Measurements from ENCODE around the gene IPCEF1. TPM values are rescaled to one million over a fixed set of nuclear protein-coding genes. Genes with fewer than 3 reads are reported as not detected.
A peak's percentile ranks its signal among the peaks of the same experiment; 100 is the strongest.

Gene IPCEF1
- total RNA-seq, 2 donors from 2014 or later = 15.6 to 20.2 TPM

GRCh38 chr6:154230393-154230792 is 126.2 kb downstream of the IPCEF1 start:
- ATAC-seq (replicated peaks) = no peak
- Mint-ChIP-seq H3K27ac (peak overlapping the region; percentile 84), H3K27me3 (no peaks in the 10 kb centered on the region), H3K9me3 (no peaks in the 10 kb centered on the region), H3K4me1 (peaks cover 56% of the 10 kb centered on the region), H3K4me3 (peak overlapping the region; percentile 79), H3K36me3 (ENCODE audit: low read depth) (peaks cover 8% of the 10 kb centered on the region)

- no peaks in the 10 kb centered on the region for H3K27me3 Mint-ChIP-seq
- H3K36me3 Mint-ChIP-seq (ENCODE audit: low read depth) = peaks cover 8% of the 10 kb centered on the region
- peaks cover 53% of the 10 kb centered on the region for H3K4me1 Mint-ChIP-seq
- peak overlapping the region; percentile 84 for H3K27ac Mint-ChIP-seq
- H3K9me3 Mint-ChIP-seq = no peaks in the 10 kb centered on the region
- H3K4me3 Mint-ChIP-seq = peak overlapping the region; percentile 79
- peak; percentile 78 for ATAC-seq (replicated peaks)
These were observed 126.8 kb downstream of the IPCEF1 start for GRCh38 chr6:154229786-154230185.

GRCh38 chr6:154228521-154228905 is 128.1 kb downstream of the IPCEF1 start:
- ATAC-seq (replicated peaks) = no peak
- H3K4me1 Mint-ChIP-seq = peaks cover 48% of the 10 kb centered on the region
- no peaks in the 10 kb centered on the region for H3K27me3 Mint-ChIP-seq
- H3K27ac Mint-ChIP-seq = no peak overlapping the region
- H3K36me3 Mint-ChIP-seq (ENCODE audit: low read depth) = peaks cover 12% of the 10 kb centered on the region
- peak overlapping the region; percentile 35 for H3K4me3 Mint-ChIP-seq
- no peaks in the 10 kb centered on the region for H3K9me3 Mint-ChIP-seq

GRCh38 chr6:154227862-154228520 is 128.6 kb downstream of the IPCEF1 start:
- Mint-ChIP-seq H3K27ac (no peak overlapping the region), H3K4me1 (peaks cover 54% of the 10 kb centered on the region), H3K36me3 (ENCODE audit: low read depth) (peaks cover 15% of the 10 kb centered on the region), H3K9me3 (no peaks in the 10 kb centered on the region), H3K4me3 (peak overlapping the region; percentile 35), H3K27me3 (no peaks in the 10 kb centered on the region)
- no peak for ATAC-seq (replicated peaks)

GRCh38 chr6:154226461-154226860 is 130.1 kb downstream of the IPCEF1 start:
- no peaks in the 10 kb centered on the region for H3K27me3 Mint-ChIP-seq
- H3K27ac Mint-ChIP-seq = no peak overlapping the region
- peak overlapping the region; percentile 15 for H3K4me3 Mint-ChIP-seq
- H3K4me1 Mint-ChIP-seq = peaks cover 46% of the 10 kb centered on the region
- no peak for ATAC-seq (replicated peaks)
- peaks cover 30% of the 10 kb centered on the region for H3K36me3 Mint-ChIP-seq (ENCODE audit: low read depth)
- H3K9me3 Mint-ChIP-seq = no peaks in the 10 kb centered on the region

GRCh38 chr6:154223296-154223695 is 133.3 kb downstream of the IPCEF1 start:
- peaks cover 37% of the 10 kb centered on the region for H3K4me1 Mint-ChIP-seq
- peak; percentile 15 for ATAC-seq (replicated peaks)
- no peaks in the 10 kb centered on the region for H3K9me3 Mint-ChIP-seq
- no peak overlapping the region for H3K27ac Mint-ChIP-seq
- no peaks in the 10 kb centered on the region for H3K27me3 Mint-ChIP-seq
- H3K4me3 Mint-ChIP-seq = peak overlapping the region; percentile 61
- H3K36me3 Mint-ChIP-seq (ENCODE audit: low read depth) = peaks cover 51% of the 10 kb centered on the region

- H3K9me3 Mint-ChIP-seq = no peaks in the 10 kb centered on the region
- peaks cover 37% of the 10 kb centered on the region for H3K4me1 Mint-ChIP-seq
- H3K4me3 Mint-ChIP-seq = no peak overlapping the region
- H3K36me3 Mint-ChIP-seq (ENCODE audit: low read depth) = peaks cover 57% of the 10 kb centered on the region
- ATAC-seq (replicated peaks) = no peak
- no peak overlapping the region for H3K27ac Mint-ChIP-seq
- H3K27me3 Mint-ChIP-seq = no peaks in the 10 kb centered on the region
These were observed 133.9 kb downstream of the IPCEF1 start for GRCh38 chr6:154222716-154223115.

- Mint-ChIP-seq H3K9me3 (no peaks in the 10 kb centered on the region), H3K27me3 (no peaks in the 10 kb centered on the region), H3K4me3 (peak overlapping the region; percentile 56), H3K4me1 (peaks cover 25% of the 10 kb centered on the region), H3K27ac (no peak overlapping the region), H3K36me3 (ENCODE audit: low read depth) (peaks cover 68% of the 10 kb centered on the region)
- ATAC-seq (replicated peaks) = no peak
These were observed 137.4 kb downstream of the IPCEF1 start for GRCh38 chr6:154219250-154219649.

GRCh38 chr6:154218787-154219186 is 137.8 kb downstream of the IPCEF1 start:
- H3K27ac Mint-ChIP-seq = no peak overlapping the region
- peaks cover 69% of the 10 kb centered on the region for H3K36me3 Mint-ChIP-seq (ENCODE audit: low read depth)
- H3K4me1 Mint-ChIP-seq = peaks cover 21% of the 10 kb centered on the region

GRCh38 chr6:154218301-154218700 is 138.3 kb downstream of the IPCEF1 start:
- peak overlapping the region; percentile 21 for H3K27ac Mint-ChIP-seq
- peak; percentile 74 for ATAC-seq (replicated peaks)
- peak overlapping the region; percentile 56 for H3K4me3 Mint-ChIP-seq
- H3K9me3 Mint-ChIP-seq = no peaks in the 10 kb centered on the region
- no peaks in the 10 kb centered on the region for H3K27me3 Mint-ChIP-seq
- H3K4me1 Mint-ChIP-seq = peaks cover 17% of the 10 kb centered on the region
- H3K36me3 Mint-ChIP-seq (ENCODE audit: low read depth) = peaks cover 73% of the 10 kb centered on the region

More at GRCh38 chr6:154218787-154219186, 137.8 kb downstream of the IPCEF1 start:
- ATAC-seq (replicated peaks) = no peak
- no peaks in the 10 kb centered on the region for H3K9me3 Mint-ChIP-seq
- H3K4me3 Mint-ChIP-seq = peak overlapping the region; percentile 56
- no peaks in the 10 kb centered on the region for H3K27me3 Mint-ChIP-seq

GRCh38 chr6:154213782-154214181 is 142.8 kb downstream of the IPCEF1 start:
- ATAC-seq (replicated peaks) = no peak
- Mint-ChIP-seq H3K36me3 (ENCODE audit: low read depth) (peaks cover 74% of the 10 kb centered on the region), H3K27ac (no peak overlapping the region), H3K4me1 (peaks cover 6% of the 10 kb centered on the region), H3K9me3 (no peaks in the 10 kb centered on the region), H3K4me3 (no peak overlapping the region), H3K27me3 (no peaks in the 10 kb centered on the region)

GRCh38 chr6:154210678-154211077 is 145.9 kb downstream of the IPCEF1 start:
- H3K27ac Mint-ChIP-seq = no peak overlapping the region
- no peaks in the 10 kb centered on the region for H3K27me3 Mint-ChIP-seq
- H3K4me1 Mint-ChIP-seq = no peaks in the 10 kb centered on the region
- ATAC-seq (replicated peaks) = no peak
- no peaks in the 10 kb centered on the region for H3K9me3 Mint-ChIP-seq
- H3K4me3 Mint-ChIP-seq = no peak overlapping the region
- peaks cover 85% of the 10 kb centered on the region for H3K36me3 Mint-ChIP-seq (ENCODE audit: low read depth)

- Mint-ChIP-seq H3K36me3 (ENCODE audit: low read depth) (peaks cover 93% of the 10 kb centered on the region), H3K27me3 (no peaks in the 10 kb centered on the region), H3K27ac (no peak overlapping the region), H3K4me3 (no peak overlapping the region), H3K4me1 (peaks cover 4% of the 10 kb centered on the region), H3K9me3 (no peaks in the 10 kb centered on the region)
- no peak for ATAC-seq (replicated peaks)
These were observed 147.0 kb downstream of the IPCEF1 start for GRCh38 chr6:154209555-154209954.

- no peak for ATAC-seq (replicated peaks)
- no peak overlapping the region for H3K4me3 Mint-ChIP-seq
- no peaks in the 10 kb centered on the region for H3K27me3 Mint-ChIP-seq
- H3K36me3 Mint-ChIP-seq (ENCODE audit: low read depth) = peaks cover 91% of the 10 kb centered on the region
- peaks cover 16% of the 10 kb centered on the region for H3K4me1 Mint-ChIP-seq
- no peaks in the 10 kb centered on the region for H3K9me3 Mint-ChIP-seq
- H3K27ac Mint-ChIP-seq = no peak overlapping the region
These were observed 149.6 kb downstream of the IPCEF1 start for GRCh38 chr6:154206996-154207395.

GRCh38 chr6:154206141-154206540 is 150.5 kb downstream of the IPCEF1 start:
- Mint-ChIP-seq H3K27me3 (no peaks in the 10 kb centered on the region), H3K4me1 (peaks cover 20% of the 10 kb centered on the region), H3K4me3 (no peak overlapping the region), H3K27ac (no peak overlapping the region), H3K9me3 (peaks cover 3% of the 10 kb centered on the region), H3K36me3 (ENCODE audit: low read depth) (peaks cover 91% of the 10 kb centered on the region)
- ATAC-seq (replicated peaks) = no peak
